Ectodermal cell (in vitro differentiated cells): ENCODE measurements around the gene ARL4C. TPM values are rescaled to one million over a fixed set of nuclear protein-coding genes. Genes with fewer than 3 reads are reported as not detected.

Experiments
- H3K27ac ChIP-seq: 2 replicates; pipeline ENCODE4 v1.7.0; 2013; ENCODE audit warnings: mild to moderate bottlenecking, low read depth, low read length; ENCODE audit not compliant: insufficient read depth, poor library complexity, severe bottlenecking
- H3K27me3 ChIP-seq: 2 replicates; pipeline ENCODE4 v1.7.0; 2013; ENCODE audit warnings: mild to moderate bottlenecking, low read length; ENCODE audit not compliant: insufficient read depth, control insufficient read depth, poor library complexity, severe bottlenecking
- H3K36me3 ChIP-seq: one replicate; pipeline ENCODE4 v1.7.0; 2013; ENCODE audit warnings: low read length; ENCODE audit not compliant: control insufficient read depth, insufficient read depth
- H3K4me1 ChIP-seq: one replicate; pipeline ENCODE4 v1.7.0; 2013; ENCODE audit warnings: low read length; ENCODE audit not compliant: control insufficient read depth, insufficient read depth
- H3K4me3 ChIP-seq: 2 replicates; pipeline ENCODE4 v1.7.0; 2013; ENCODE audit warnings: low read depth, low read length, control low read depth; ENCODE audit not compliant: insufficient read depth
- H3K9me3 ChIP-seq: 2 replicates; pipeline ENCODE4 v1.7.0; 2013; ENCODE audit warnings: mild to moderate bottlenecking, low read length, moderate library complexity; ENCODE audit not compliant: control insufficient read depth
- WGBS, 2 experiments: methylation state at CpG; one replicate each; pipeline ENCODE4 v1.1.7; 2013; ENCODE audit warnings: missing lambda C conversion rate in 2 of 2; 5-methylcytosine and 5-hydroxymethylcytosine counted together
- polyA plus RNA-seq, 4 experiments: library from polyadenylated mRNA; stranded (reverse); fragments of 50-300 nt; gene quantifications; one replicate each; pipeline ENCODE4 v1.2.3, GENCODE V29; 2013

Gene ARL4C
- polyA plus RNA-seq (2013, experiment 1 of 4), result 219 TPM
- polyA plus RNA-seq (2013, experiment 2 of 4), result 213 TPM
- 153 TPM for polyA plus RNA-seq (2013, experiment 3 of 4)
- polyA plus RNA-seq (2013, experiment 4 of 4), result 169 TPM

GRCh38 chr2:234496835-234497593 lies at the start of gene ARL4C:
ARL4C (minus strand) TSS chr2:234497081; CDS start chr2:234496586, 495 bp downstream.
- Histone ChIP-seq H3K36me3 (peaks cover 3% of the 10 kb centered on the region), H3K4me1 (peaks cover 12% of the 10 kb centered on the region), H3K27ac (peak within 1 kb of the TSS; percentile 88), H3K4me3 (peak within 1 kb of the TSS; percentile 80), H3K9me3 (no peaks in the 10 kb centered on the region), H3K27me3 (no peaks in the 10 kb centered on the region)
- WGBS, 2 experiments, result 0 to 1% methylated on average over 100 of the region's 100 CpGs

- Histone ChIP-seq H3K27ac (no peak overlapping the region), H3K4me3 (no peak overlapping the region), H3K27me3 (no peaks in the 10 kb centered on the region), H3K4me1 (peaks cover 11% of the 10 kb centered on the region), H3K9me3 (no peaks in the 10 kb centered on the region), H3K36me3 (no peaks in the 10 kb centered on the region)
- WGBS, 2 experiments, result 12 to 13% methylated on average over 24 of the region's 24 CpGs
These were observed 48.1 kb upstream of the ARL4C start for GRCh38 chr2:234544659-234545611.

- Histone ChIP-seq H3K4me1 (no peaks in the 10 kb centered on the region), H3K36me3 (no peaks in the 10 kb centered on the region), H3K4me3 (no peak overlapping the region), H3K27ac (no peak overlapping the region), H3K27me3 (no peaks in the 10 kb centered on the region), H3K9me3 (no peaks in the 10 kb centered on the region)
- 93 to 94% methylated on average over 11 of the region's 11 CpGs for WGBS, 2 experiments
These were observed 45.9 kb upstream of the ARL4C start for GRCh38 chr2:234542742-234543141.

GRCh38 chr2:234537929-234538328 lies 41.0 kb upstream of the ARL4C start:
- Histone ChIP-seq H3K4me3 (no peak overlapping the region), H3K27me3 (no peaks in the 10 kb centered on the region), H3K9me3 (no peaks in the 10 kb centered on the region), H3K4me1 (peaks cover 5% of the 10 kb centered on the region), H3K27ac (no peak overlapping the region), H3K36me3 (no peaks in the 10 kb centered on the region)
- 83 to 87% methylated on average over 4 of the region's 4 CpGs for WGBS, 2 experiments

- 85 to 86% methylated on average over 12 to 13 of the region's 13 CpGs for WGBS, 2 experiments
- no peaks in the 10 kb centered on the region for H3K9me3 ChIP-seq
- no peaks in the 10 kb centered on the region for H3K36me3 ChIP-seq
- no peaks in the 10 kb centered on the region for H3K27me3 ChIP-seq
- peaks cover 5% of the 10 kb centered on the region for H3K4me1 ChIP-seq
- no peak overlapping the region for H3K27ac ChIP-seq
- H3K4me3 ChIP-seq, result no peak overlapping the region
These were observed 39.5 kb upstream of the ARL4C start for GRCh38 chr2:234536178-234536965.

GRCh38 chr2:234535464-234535863 lies 38.6 kb upstream of the ARL4C start:
- Histone ChIP-seq H3K4me1 (peaks cover 5% of the 10 kb centered on the region), H3K4me3 (no peak overlapping the region), H3K36me3 (no peaks in the 10 kb centered on the region), H3K27me3 (no peaks in the 10 kb centered on the region), H3K9me3 (no peaks in the 10 kb centered on the region), H3K27ac (no peak overlapping the region)
- 89 to 92% methylated on average over 1 of the region's 1 CpG for WGBS, 2 experiments

- WGBS, 2 experiments, result 89 to 93% methylated on average over 8 of the region's 8 CpGs
These were observed 37.6 kb upstream of the ARL4C start for GRCh38 chr2:234534515-234534914.

GRCh38 chr2:234533626-234534025 lies 36.7 kb upstream of the ARL4C start:
- Histone ChIP-seq H3K27ac (no peak overlapping the region), H3K4me3 (no peak overlapping the region), H3K4me1 (peaks cover 11% of the 10 kb centered on the region), H3K9me3 (no peaks in the 10 kb centered on the region), H3K36me3 (no peaks in the 10 kb centered on the region), H3K27me3 (no peaks in the 10 kb centered on the region)
- WGBS, 2 experiments, result 89 to 92% methylated on average over 9 of the region's 9 CpGs

More at GRCh38 chr2:234534515-234534914, 37.6 kb upstream of the ARL4C start:
- Histone ChIP-seq H3K4me3 (no peak overlapping the region), H3K27me3 (no peaks in the 10 kb centered on the region), H3K36me3 (no peaks in the 10 kb centered on the region), H3K27ac (no peak overlapping the region), H3K4me1 (peaks cover 5% of the 10 kb centered on the region), H3K9me3 (no peaks in the 10 kb centered on the region)

- Histone ChIP-seq H3K4me3 (no peak overlapping the region), H3K27me3 (no peaks in the 10 kb centered on the region), H3K4me1 (peaks cover 9% of the 10 kb centered on the region), H3K27ac (no peak overlapping the region), H3K9me3 (no peaks in the 10 kb centered on the region), H3K36me3 (no peaks in the 10 kb centered on the region)
- WGBS, 2 experiments, result 31 to 37% methylated on average over 8 of the region's 8 CpGs
These were observed 31.7 kb upstream of the ARL4C start for GRCh38 chr2:234528410-234529148.
